CD4-positive, alpha-beta T cell treated with Interleukin-6 for 4 hours (primary cell): ENCODE results near the gene SCRN2.

Source experiments
- DNase-seq: peaks from one replicate; pipeline ENCODE4 v3.0.0-alpha.2; 2020; ENCODE audit warnings: mixed read lengths

Gene SCRN2

GRCh38 chr17:47840742-47841487 lies at the start of gene SCRN2:
Gene SCRN2 (minus strand): TSS chr17:47841273. CDS start chr17:47840843, 430 bp downstream.
- peak; percentile 88 for DNase-seq

- DNase-seq: peak; percentile 96
Observed at GRCh38 chr17:47889734-47890529, 48.9 kb upstream of the SCRN2 start.

DNA sequence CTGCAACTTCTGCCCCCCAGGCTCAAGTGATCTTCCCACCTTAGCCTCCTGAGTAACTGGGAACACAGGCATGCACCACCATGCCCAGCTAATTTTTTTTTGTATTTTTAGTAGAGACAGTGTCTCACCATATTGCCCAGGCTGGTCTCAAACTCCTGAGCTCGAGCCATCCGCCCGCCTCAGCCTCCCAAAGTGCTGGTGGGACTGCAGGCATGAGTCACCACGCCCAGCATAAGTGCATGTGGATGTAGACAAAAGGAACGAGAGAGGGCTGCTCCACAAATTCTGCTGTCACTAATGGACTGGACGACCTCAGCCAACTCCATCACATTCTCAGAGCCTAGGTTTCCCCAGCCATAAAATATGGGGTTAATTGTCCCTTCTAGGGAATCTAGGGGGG lies 47.2 kb upstream of the SCRN2 start:
- DNase-seq: no peak

GRCh38 chr17:47884905-47885730 lies 44.0 kb upstream of the SCRN2 start:
- DNase-seq: peak; percentile 44

DNA sequence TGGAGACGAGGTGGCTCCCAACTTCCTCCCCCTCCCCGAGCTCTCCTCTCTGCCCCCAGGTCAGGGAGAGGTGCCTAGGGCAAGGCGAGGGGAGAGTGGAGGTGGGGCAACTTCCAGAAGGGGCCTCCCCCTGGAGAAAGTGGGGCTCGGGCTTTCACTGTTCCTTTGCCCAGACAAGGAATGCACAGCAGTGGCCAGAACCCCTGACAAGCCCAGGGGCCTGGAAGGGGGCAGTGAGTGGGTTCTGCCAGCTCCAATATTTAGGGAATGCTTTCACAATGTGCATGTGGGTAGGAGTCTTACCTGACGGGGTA lies 43.3 kb upstream of the SCRN2 start:
- no peak for DNase-seq

GRCh38 chr17:47883589-47884426 lies 42.7 kb upstream of the SCRN2 start:
- DNase-seq: no peak

DNA sequence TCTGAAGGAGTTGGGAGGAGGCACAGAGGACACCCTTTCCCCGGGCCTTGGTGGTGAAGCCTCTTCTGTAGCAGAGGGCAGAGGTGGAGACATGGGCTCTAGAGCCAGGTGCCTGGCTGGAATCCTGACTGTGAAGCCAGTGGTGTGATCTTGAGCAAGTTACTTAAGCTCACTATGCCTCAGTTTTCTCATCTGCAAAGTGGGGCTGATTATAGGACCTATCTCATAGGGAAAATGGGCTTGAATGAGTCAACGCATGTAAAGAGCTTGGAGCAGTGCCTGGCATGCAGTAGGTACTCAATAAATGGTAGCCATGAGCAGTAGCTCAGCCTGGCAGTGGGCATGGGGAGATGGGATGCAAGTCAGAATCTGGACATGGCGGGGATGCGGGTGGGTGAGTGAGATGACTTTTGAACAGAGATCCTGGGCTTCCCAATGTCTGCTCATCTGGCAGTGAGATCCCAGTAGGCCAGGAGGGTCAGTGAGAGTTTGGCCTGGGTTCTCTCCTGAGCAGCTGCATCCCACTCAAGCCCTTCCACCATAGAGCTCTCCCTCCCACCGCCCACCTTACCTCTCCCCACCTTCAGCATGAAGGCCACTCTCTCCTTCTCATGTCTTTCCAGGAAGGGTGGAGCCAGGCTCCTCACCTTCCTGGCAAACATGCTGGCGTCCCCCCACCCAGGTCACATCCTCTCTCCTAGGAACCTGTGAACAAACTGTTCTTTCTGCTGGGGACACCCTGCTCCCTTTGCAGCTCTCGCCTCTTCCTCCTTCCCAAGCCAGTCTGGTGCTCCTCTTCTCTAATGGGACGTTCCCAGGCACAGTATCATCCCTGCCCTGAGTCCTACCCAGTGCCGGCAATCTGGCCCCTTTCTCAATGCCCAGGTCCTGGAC lies 41.9 kb upstream of the SCRN2 start:
- no peak for DNase-seq

- no peak for DNase-seq
Observed at GRCh38 chr17:47882247-47882646, 41.2 kb upstream of the SCRN2 start.

DNA sequence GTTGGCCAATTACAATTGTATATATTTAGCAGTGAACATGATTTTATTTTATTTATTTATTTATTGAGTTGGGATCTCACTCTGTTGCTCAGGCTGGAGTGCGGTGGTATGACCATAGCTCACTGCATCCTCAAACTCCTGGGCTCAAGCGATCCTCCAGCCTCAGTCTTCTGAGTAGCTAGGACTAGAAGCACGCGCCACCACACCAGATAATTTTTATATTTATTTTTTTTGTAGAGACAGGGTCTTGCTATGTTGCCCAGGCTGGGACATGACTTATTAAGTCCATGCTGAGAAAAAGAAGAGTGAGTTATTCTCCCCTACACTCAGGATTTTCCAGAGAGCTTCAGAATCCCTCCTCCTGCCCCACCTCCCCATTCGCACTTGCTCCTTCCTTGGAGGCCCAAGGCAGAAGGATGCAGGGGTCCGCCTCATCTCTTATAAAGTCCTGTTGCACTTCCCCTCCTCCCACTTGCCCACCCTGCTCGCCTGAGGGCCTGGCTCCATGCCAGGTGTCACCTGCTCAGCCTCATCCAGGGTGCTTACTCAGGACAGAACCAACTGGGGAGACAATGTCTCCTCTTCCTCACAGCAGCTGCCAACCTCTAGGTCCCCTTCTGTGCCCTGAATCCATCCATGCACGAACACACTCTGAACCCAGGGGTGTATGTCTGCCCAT lies 38.8 kb upstream of the SCRN2 start:
- DNase-seq: no peak

DNA sequence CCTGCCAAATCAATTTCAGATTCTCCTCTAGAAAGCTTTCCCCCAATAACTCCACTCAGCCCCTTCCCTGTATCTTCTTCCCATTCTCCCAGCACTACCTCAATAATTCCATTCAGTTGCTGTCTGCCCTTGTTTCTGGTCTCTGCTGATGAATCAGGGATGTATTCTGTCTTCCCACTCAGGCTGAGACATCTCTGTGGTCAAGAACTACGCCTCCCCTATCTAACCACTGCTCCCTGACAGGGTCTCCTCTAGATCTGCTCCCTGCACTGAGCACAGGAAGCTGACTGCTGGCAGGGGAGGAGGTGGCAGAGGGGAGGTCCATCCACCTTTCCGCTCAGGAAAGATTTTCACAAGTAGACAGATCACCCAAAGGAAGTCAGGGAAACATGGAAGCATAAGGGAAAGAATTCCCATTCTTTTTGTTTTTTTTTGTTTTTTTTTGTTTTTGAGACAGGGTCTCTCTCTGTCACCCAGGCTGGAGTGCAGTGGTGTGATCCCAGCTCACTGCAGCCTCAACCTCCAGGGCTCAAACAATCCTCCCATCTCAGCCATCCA lies 38.0 kb upstream of the SCRN2 start:
- no peak for DNase-seq

- DNase-seq: no peak
Observed at GRCh38 chr17:47878203-47879027, 37.3 kb upstream of the SCRN2 start.

GRCh38 chr17:47877368-47878034 lies 36.4 kb upstream of the SCRN2 start:
- DNase-seq: no peak

GRCh38 chr17:47875011-47875985 lies 34.2 kb upstream of the SCRN2 start:
- DNase-seq: no peak

DNA sequence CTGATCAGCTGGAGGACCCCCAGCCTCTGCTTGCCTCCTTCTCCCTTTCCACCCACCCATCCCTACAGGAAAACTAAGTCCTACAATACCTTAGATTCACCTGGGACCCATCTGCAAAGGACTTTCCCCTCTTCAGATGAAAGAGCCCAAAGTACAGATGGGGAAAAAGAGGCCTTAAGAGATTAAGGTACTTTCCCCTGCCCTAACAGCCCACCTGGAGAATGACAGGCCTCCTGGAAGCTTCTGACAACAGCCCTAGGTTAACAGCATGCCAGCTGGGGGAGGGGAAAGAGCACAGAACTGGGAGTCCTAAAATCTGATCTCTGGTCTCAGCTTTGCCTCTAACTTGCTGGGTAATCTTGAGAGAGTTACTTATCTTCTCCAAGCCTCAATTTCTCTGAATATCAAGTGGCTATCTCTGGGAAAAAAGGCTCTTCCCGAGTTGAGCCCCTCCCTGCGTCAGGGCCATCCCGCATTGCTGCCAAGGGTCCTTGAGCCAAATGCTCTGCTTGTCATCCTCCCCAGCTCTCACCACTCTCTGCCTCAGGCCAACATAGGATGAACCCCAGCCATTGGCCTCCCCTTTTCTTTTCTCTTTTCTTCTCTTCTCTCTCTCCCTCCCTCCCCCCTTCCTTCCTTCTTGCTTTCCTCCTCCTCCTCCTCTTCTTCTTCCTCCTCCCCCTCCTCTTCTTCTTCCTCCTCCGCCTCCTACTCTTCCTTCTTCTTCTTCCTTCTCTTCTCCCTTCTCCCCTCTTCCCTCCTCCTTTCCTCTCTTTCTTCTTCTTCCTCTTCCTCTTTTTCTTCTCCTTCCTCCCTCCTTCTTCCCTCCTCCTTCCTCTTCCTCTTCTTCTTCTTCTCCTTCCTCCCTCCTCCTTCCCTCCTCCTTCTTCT lies 32.4 kb upstream of the SCRN2 start:
- DNase-seq: no peak

DNA sequence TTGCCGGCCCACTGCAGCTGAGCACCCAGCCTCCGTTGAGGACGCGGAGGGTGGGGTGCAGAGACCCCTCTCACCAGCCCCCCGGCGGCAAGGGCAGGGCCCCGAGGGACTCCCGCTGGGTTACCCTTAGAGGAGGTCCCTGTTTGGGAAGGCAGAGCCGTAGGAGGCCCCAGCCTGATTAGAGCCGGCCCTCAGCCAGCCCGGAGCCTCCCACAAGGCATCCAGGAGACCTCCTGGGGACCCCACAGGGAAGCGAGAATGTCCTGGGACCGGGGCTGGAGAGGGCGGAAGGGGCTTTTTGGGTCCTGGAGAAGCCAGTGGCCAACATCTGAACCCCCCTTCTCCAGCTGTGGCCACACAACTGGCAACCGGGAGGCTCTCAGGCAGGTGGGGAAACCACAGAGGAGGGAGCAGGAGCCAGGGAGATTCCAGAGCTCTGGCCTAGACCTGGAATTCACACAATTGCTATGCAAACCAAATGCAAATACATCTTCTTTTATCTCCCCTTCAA lies 31.6 kb upstream of the SCRN2 start:
- no peak for DNase-seq

DNA sequence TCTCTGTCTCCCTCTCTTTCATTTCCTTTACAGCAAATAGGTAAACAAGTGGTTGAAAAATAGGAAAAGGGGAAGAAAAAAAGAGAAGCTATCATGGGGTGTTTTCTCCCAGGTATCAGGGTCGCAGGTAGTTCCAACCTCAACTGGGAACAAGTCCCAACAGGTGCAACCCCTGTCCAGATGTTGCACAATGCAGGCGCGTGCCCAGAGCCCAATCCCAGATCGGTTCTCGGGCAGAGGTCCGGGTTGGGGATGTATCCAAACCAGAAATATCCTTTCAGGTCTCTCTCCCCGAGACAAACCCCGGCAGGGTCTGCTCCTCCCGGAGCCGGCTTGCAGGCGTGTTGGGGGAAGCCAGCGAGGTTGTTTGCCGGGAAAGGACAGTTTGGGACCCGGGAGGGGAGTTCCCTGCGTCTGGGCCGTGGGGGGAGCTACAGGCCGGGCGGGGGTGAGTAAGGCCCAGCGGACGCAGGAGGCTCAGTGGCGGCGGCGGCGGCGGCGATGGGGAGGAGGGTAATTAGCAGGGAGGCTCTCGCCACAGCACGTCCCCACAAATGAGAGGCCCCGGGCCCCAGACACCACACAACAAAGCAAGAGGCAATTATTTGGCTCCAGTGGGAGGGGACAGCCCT lies 31.1 kb upstream of the SCRN2 start:
- no peak for DNase-seq
